GM12864 (cell line): ENCODE data around the gene SMCO3.

ENCODE experiments used
- DNase-seq: peaks from one replicate; pipeline ENCODE4 v3.0.0-alpha.2; 2011; ENCODE audit warnings: low read depth
- H3K4me3 ChIP-seq: 2 replicates; pipeline ENCODE4 v1.5.1; 2011; ENCODE audit warnings: mild to moderate bottlenecking, low read depth, low read length, control low read depth
- TF ChIP-seq, protein P1 (sequence below): IDR thresholded peaks from 2 replicates; pipeline ENCODE4 v1.5.1; 2011; ENCODE audit warnings: low read depth, mild to moderate bottlenecking, moderate library complexity, low read length, control low read depth, inconsistent platforms; ENCODE audit errors: missing control alignments

Gene SMCO3

DNA sequence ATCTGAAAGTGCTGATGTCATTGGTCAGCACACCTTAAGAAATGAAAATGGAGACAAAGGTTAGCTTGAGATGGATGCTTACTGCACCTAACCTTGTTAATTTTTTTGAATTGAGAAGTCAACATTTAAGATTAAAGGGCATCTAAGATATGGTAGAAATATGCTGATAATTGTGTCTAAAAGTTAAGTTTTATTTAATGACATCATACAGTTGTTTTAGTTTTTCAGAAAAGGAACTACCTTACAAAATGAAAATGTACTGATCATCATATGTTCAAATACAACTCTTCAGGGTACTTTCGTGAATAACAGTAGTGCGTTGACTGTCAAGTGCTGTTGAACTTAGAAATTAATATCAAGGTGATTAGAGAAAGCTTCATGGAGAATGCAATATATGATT lies 2.5 kb downstream of the SMCO3 start:
- TF ChIP-seq, protein P1, sequence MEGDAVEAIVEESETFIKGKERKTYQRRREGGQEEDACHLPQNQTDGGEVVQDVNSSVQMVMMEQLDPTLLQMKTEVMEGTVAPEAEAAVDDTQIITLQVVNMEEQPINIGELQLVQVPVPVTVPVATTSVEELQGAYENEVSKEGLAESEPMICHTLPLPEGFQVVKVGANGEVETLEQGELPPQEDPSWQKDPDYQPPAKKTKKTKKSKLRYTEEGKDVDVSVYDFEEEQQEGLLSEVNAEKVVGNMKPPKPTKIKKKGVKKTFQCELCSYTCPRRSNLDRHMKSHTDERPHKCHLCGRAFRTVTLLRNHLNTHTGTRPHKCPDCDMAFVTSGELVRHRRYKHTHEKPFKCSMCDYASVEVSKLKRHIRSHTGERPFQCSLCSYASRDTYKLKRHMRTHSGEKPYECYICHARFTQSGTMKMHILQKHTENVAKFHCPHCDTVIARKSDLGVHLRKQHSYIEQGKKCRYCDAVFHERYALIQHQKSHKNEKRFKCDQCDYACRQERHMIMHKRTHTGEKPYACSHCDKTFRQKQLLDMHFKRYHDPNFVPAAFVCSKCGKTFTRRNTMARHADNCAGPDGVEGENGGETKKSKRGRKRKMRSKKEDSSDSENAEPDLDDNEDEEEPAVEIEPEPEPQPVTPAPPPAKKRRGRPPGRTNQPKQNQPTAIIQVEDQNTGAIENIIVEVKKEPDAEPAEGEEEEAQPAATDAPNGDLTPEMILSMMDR = no peak
- DNase-seq = no peak

DNA sequence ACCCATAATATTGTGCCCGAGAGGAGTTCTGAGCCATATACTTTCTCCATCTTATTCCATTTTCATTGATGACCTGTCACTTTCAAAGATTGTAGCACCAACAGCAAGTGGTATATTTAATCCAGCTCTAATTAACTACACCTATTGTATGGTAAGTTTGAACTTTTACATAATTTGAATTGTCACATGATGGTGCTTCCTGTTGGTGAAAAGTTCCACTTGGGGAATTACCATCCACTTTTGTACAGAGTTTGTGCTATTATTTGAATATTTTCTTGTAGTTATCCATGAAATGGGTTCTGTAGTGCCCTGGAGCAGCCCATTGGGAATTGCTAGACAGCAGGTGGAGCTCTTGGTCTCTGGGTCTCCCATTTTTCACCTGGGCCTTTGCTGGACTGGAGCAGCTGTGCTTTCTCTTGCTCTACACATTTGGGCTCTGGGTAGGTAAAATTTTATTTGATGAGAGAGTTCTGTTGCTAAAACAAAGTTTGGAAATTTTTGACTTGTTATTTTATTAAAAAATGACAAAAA lies 3.0 kb downstream of the SMCO3 start:
- H3K4me3 ChIP-seq = no peak overlapping the region
- DNase-seq = no peak
- TF ChIP-seq, protein P1 = peak; percentile 8

More for the DNA sequence above, 2.5 kb downstream of the SMCO3 start:
- no peak overlapping the region for H3K4me3 ChIP-seq

DNA sequence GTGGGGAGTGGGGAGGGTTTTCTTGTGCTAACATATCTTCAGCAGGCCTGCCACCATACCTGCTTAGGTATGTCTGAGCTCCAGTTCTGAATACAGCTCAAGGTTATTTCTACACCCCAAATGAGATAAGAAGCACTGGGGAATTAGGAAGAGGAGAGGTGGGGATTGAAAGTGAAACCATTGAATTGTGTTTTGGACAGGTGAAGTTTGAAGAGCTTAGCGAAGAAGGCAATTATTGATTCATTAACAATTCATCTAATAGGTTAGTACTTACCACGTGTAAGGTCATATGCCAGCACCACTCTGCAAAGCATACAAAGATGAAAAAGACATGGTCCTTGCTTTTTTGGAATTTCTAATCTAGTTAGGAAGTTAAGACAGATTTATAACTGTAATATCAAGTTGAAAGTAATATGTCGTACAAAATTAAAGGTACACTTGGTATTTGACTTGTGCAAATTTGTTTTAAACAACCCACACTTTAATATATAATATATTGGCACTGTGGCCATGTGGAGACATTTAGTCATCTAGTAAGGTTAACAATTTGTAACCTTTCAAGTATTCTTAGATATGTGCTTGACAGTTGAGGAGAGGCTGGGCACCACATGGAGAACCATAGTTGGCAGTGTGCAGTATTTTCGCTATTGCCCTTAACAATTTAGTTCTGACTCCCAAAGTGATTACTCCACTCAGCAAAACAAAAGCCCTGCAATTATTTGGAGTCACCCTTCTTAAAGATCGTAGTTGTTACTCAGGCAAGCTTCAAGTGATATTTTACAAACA lies 3.6 kb downstream of the SMCO3 start:
- no peak for DNase-seq
- TF ChIP-seq, protein P1 = no peak
- no peak overlapping the region for H3K4me3 ChIP-seq

DNA sequence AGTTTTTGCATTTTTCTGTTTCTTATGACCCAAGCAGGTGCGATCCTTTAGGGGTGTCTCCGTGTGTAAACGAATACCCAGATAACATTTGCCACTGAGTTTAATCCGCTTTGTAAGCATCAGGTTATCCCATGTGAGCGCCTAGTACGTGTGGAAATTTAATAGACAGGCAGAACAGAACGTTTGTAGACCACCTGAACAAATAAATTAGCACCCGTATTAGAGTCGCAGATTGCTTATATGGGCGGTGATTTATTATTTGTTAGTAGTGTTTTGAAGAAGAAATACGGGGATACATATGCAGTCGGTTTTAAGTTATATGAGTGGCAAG lies 10.2 kb downstream of the SMCO3 start:
- TF ChIP-seq, protein P1 = no peak
- H3K4me3 ChIP-seq = peak overlapping the region; percentile 96
- DNase-seq = no peak

DNA sequence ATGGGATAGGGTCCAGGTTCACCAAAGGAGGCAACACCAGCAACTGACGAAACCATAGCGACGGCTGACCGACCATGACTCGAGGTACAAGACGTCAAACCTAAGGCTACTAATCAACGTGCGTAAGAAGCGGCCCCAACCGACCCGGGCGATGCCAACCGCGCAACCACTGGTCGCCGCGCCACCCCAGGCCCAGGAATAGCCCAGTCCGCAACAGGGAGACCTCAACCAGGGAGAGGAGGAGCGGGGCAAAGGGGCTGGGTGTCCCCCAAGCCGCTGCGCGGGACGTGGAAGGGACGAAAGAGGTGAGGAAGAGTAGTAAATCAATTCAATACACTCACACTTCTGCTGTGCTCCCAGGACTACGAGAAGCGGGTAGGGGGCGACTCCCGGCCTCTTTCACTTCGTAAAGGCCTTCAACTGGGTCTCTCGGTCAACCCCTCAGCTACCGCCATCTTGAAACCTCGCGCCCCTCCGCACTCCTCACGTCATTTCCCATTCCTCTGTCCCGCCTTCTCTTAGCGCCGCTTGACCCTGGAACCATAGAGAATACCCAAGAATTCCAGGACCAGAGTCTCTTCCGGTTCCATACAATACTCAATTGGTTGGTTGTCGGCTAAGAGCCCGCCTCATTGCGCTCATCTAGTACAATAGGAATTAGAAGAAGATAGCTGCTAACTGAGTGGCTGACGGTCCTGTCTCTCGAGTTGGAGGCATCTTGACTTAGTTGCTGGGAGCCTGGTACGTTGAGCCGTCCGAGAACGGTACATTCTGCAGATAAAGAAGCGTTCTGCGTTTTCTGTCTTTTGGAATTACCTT lies 10.8 kb downstream of the SMCO3 start, which contains the start of the genes C12orf60 and WBP11:
C12orf60 (plus strand) TSS at position 660 of the 819 bp plus-strand sequence. CDS start 19,266 bp downstream, outside the sequence.
WBP11 (minus strand) TSS at position 468 of the 819 bp plus-strand sequence. CDS start 2,095 bp downstream, outside the sequence.
- peak within 1 kb of the TSS; percentile 96 for H3K4me3 ChIP-seq
- peak; percentile 98 for DNase-seq
- TF ChIP-seq, protein P1 = peak; percentile 5

DNA sequence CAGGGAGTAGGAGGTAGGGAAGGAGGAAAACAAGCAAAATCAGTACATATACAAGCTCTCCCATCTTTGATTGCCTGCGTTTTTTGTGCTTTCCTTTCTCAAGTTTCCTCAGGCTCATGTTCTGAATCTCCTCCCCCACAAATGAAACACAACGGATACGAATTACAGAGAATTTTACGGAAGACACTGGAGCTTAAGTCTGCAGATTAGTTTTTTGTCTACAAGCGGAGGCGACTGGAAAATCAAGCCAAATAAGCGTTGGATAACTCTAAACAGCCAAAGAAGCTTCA lies 11.3 kb downstream of the SMCO3 start:
- TF ChIP-seq, protein P1 = no peak
- DNase-seq = no peak
- peak overlapping the region; percentile 96 for H3K4me3 ChIP-seq
